Activated T-cell treated with anti-CD3 and anti-CD28 coated beads for 4 hours (primary cell): ENCODE data around the gene GALNS.

Experiments used
- DNase-seq: peaks from one replicate; pipeline ENCODE4 v3.0.0-alpha.2; 2020

The GALNS gene

DNA sequence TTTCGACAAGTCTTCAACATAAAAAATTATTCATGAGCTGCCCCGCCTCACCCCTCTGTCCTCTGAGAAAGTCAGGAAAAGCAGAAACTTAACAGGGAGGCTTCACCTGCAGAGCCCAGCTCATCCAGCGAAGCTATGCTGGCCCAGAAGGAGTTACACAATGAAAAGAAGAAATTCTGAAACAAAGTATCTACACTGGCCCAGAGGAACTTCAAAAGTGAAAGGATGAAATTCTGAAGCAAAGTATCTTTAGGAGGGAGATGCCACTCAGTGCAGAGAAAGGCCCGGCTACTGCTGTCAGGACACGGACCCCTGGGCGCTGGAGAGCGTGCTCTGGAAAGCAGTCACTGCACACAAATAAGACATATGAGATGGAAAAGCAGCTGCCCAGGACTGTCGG is 1.6 kb downstream of the GALNS start:
- DNase-seq = no peak

DNA sequence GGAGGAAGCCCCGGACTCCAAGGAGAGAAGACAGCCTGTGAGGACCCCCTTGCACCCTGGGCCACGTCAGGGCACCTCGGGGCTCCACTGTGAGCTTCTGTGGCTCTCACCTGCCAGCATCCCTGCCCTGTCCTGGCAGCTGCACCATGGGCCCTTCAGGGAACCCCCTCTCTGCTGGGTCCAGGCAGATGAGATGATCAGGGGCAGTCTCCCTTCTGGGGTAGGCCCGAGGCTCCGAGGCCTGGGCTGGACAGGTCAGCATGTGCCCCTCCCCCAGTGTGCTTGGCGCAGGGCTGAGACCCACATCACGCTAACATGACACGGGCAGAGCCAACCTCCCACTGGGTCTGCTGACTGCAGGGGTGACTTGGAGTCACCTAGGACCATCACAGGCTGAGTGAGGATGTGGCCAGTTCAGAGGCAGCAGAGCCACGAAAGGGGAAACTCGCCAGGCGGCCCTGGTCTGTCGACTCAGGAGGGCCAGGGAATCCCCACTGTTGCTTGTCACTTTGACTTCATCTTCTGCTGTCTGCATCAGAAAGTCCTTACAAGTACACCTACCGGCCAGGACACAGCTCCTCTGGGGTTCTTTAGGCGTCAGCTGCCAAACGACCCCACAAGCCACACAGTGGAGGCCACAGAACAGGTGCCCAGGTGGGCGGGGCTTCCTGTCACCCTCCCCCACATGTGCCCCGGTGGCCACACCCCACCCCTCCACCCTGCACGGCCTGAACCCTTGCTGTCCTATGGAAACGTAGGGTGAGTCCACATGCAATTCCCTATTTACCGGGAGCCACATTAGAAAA is 2.2 kb downstream of the GALNS start:
- no peak for DNase-seq

DNA sequence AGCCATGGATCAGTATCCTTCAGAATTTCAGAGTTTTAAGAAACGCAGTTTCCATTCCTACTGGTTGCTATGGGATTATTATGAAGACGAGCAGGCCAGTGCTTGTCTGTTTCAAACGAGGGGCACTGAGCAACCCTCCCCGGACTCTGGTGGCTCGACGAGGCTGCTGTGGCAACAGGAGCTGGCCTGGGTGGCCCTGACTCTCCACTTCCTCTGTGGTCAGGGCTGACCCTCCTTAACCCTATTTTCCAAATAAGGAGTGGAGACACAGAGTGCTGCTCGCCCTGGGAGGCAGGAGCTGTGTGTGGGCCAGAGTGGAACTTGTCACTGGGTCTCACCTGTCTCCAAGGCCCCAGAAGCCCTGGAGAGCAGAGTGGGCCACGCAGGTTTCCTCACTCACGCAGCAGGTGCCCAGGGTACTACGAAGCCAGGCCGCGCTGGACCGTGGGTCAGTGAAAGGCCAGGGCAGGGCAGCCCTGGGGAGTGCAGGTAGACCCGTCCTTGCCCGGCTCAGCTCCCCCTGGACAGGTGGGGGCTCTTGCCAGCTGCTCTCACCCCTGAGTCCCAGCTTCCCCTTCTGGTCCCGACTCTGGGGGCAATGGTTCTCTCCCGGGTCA is 3.3 kb downstream of the GALNS start:
- DNase-seq = no peak

GRCh38 chr16:88851616-88852015 is 5.1 kb downstream of the GALNS start:
- DNase-seq = no peak

- no peak for DNase-seq
These were observed 6.1 kb downstream of the GALNS start for GRCh38 chr16:88850531-88851199.

DNA sequence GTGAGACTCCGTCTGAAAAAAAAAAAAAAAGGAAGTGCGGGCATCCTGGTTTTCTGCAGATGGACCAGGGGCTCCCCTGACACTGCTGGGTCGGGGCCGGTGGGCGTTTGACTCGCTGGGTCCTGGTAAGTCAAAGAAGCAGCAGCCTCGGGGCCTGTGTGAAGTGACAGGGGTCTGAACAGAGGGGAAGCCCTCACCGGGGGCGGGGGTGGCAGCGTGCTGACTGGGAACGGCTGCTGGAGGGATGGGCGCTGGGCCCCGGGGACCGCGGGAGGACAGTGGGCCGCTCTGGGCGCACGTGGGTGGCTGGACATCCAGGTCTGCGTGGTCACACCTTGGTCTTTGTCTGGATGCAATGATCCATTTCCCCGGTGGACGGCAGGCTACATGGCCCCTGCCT is 8.2 kb downstream of the GALNS start:
- DNase-seq = no peak

GRCh38 chr16:88847654-88848053 is 9.1 kb downstream of the GALNS start:
- DNase-seq = no peak

DNA sequence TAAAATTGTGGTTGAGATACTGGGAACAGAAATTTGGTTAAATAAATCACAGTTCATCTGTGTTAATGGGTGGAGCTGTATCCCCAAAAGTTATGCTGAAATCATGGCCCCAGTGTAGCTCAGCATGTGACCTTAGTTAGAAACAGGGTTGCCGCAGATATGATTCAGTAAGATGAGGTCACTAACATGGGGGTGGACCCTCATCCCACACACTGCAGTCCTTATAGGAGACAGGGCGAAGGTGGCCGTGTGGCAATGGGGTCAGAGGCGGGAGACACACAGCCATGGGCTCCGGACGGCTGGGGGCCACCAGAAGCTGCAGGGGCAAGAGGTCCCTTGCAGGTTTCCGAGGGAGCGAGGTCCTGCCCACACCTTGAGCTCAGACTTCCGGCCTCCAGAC is 10.7 kb downstream of the GALNS start:
- no peak for DNase-seq

DNA sequence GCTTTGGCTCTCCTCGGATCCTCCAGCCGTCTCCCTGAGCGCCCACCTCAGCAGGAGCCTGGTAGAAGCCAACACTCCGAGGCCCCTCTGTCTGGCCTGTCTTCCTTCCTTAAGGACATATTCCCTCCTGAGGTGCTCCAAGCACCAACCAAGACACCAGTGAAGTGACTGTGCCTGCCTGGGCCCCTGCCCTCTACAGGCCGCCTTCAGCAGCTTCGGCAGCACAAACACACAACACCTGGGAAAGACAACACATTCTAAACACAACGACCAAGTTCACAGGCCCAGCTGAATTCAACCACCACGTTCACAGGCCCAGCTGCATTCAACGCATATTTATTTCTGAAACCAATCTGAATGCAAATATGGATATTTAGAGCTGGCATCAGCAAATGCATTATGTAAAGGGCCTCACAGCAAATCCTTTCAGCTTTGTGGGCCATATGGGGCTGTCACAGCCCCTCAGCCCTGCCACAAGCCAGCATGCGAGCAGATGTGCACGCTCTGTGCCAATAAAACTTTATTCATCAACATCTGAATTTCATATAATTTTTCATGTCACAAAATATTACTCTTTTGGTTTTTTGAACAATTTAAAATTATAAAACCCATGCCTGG is 12.2 kb downstream of the GALNS start:
- no peak for DNase-seq

GRCh38 chr16:88843256-88843655 is 13.5 kb downstream of the GALNS start:
- DNase-seq = no peak

- DNase-seq = no peak
These were observed 13.9 kb downstream of the GALNS start for GRCh38 chr16:88842806-88843205.

GRCh38 chr16:88842308-88842756 is 14.4 kb downstream of the GALNS start:
- no peak for DNase-seq

DNA sequence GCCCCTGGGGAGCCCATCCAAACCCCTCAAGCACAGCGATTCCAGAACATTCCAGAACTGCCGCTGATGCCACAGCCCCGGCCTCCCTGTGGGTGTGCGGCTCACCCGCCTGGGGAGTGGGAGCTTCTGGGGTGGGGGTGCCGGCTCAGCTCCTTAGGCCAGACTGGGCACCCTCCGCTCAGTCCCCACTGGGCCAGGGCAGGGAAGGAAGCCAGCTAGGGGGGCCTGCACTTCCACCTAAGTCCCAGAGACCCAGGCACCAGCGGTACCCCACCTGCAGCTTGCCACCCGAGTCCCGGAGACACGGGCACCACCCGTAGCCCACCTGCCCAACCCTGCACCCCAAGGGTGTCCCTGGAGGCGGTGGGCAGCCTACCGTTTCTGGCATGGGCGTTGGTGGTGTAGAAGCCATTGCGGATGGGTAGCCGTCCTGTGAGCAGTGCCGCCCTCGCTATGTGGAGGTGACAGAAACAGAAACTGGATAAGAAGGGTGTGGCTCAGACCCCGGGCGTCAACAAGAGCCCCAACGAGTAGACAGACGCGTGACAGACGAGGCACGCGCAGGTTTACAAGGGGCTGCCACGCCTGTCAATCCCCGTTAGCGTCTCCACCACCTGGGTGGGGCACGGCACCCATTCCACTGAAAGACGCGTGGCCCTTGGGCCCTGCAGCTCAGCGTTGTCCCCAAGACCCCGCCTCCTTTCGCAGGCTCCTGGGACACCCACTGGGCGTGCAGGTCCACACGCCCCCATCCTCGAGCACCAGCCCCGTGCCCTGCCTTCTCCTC is 15.0 kb downstream of the GALNS start:
- DNase-seq = no peak

- no peak for DNase-seq
These were observed 16.0 kb downstream of the GALNS start for GRCh38 chr16:88840600-88841215.

DNA sequence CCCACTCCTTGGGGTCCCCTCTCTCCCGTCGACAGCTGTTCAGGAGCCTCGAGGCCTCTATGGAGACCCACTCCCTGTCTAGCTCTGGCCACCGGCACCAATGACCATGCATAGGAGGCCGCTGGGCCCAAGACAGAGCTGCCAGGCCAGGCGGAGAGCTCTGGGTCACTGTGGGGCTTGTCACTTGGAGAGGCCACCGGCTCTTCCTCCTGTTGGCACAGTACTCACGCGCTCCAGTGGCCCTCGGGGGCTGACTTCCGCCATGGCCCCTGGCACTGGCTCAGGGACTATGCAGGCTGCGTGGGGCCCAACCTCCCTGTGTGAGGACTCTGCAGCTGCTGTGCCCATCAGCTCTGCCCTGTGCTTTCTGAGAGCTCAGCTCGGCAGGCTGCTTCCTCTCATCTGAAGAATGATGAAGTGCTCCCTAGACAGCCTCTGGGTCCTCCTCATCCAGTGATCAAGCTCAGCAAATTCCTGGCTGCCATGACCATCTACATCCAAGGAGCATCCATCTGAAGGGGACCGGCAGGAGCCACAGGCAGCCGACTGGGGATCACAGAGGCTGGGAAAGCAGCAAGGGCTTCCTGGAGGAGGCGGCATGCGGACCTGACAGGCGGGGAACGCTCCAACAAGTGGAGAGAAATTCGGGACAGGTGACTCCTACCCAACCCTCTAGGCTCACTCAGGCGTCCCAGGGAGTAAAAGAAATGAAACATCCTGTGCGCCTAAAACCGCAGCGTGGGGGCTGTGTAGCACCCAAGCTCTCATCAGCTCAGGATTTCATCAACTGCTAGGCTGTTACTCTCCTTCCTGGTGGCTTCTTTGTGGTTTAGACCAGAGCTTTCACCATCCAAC is 16.8 kb downstream of the GALNS start:
- DNase-seq = no peak

- no peak for DNase-seq
These were observed 17.7 kb downstream of the GALNS start for GRCh38 chr16:88839026-88839529.

GRCh38 chr16:88838566-88838965 is 18.2 kb downstream of the GALNS start:
- DNase-seq = no peak

- no peak for DNase-seq
These were observed 18.9 kb downstream of the GALNS start for GRCh38 chr16:88837806-88838205.

GRCh38 chr16:88836791-88837190 is 20.0 kb downstream of the GALNS start:
- no peak for DNase-seq

DNA sequence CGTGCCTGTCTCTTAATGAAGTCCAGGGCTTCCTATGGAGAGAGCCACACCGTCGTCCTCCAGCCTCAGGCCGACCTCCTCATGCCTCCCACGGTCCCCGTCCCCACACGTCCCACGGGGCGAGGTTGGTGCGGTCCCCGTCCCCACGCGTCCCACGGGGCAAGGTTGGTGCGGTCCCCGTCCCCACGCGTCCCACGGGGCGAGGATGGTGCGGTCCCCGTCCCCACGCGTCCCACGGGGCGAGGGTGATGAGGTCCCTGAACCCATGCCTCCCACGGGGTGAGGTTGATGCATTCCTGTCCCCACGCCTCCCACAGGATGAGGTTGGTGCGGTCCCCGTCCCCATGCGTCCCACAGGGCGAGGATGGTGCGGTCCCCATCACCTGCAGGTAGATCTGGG is 20.9 kb downstream of the GALNS start:
- no peak for DNase-seq

GRCh38 chr16:88835383-88835782 is 21.4 kb downstream of the GALNS start:
- no peak for DNase-seq
